GM18951 (cell line): ENCODE measurements around the gene CCDC137.

ENCODE experiments used
- POLR2A ChIP-seq: IDR thresholded peaks from 4 replicates; pipeline ENCODE4 v1.6.1; 2011; ENCODE audit warnings: mild to moderate bottlenecking; ENCODE audit not compliant: insufficient read length, insufficient read depth; ENCODE audit errors: extremely low read depth
- in situ Hi-C: fragments of 300-500 bp; cut with MboI; formaldehyde crosslinking; loops from one replicate; pipeline ENCODE4 v1.12.0; 2022; ENCODE audit warnings: low sequenced_read_pairs, mixed read lengths, inconsistent platforms; ENCODE audit not compliant: unreplicated experiment

Gene CCDC137

GRCh38 chr17:81681672-81682071 lies 15.1 kb downstream of the CCDC137 start:
- no peak for TF ChIP-seq POLR2A
- in situ Hi-C loops, result no loop called here

GRCh38 chr17:81682565-81683207 lies 16.1 kb downstream of the CCDC137 start:
- in situ Hi-C loops, result no loop called here
- TF ChIP-seq POLR2A, result no peak

DNA sequence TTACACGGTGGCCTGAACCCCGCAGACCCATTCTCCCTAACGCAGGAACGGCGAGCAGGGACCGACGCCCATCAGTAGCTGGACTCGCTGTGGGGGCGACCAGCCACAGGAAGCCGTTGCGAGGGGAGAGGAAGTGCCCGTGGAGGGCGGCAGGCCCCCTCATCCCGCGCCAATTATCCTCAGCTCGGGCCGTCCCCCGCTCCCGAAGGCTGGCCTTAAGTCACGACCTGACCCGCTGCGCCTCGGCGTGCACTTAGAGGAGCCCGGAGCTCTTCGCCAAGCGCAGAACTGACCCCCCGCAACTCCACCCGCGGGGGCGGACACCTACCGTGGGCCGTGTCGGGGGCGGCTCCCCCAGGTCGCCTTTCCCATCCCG lies 16.7 kb downstream of the CCDC137 start:
- in situ Hi-C loops, result no loop called here
- TF ChIP-seq POLR2A, result no peak

GRCh38 chr17:81683584-81684441 lies 17.3 kb downstream of the CCDC137 start, which contains the start of the genes ARL16 and HGS:
Gene ARL16 (minus strand): TSS chr17:81683797. CDS start chr17:81683753, 44 bp downstream.
Gene HGS (plus strand): TSS chr17:81684011. CDS start chr17:81684067, 56 bp downstream.
- in situ Hi-C loops, result no loop called here
- peak; percentile 77 for TF ChIP-seq POLR2A

DNA sequence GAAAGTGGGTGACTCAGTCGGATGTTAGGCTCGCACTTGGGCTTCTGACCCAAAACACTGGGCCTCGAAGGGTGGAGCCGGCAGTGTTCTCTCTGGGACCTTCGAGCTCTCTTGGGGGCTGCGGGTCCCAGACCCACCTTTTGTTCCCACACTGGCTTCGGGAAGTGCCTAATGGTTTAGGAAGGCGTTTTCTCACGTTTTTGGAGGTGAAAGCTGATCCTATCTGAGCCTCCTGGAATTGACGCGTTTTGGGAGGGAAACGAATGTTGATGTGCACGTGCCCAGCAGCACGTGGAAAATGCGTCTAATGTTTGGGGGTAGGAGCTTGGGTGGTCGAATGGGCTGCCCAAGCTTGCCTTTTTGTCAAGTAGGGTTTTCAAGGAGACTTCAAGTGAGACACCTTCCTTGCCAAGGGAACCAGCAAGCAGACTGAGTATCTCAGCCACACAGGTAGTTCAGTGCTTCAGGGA lies 17.9 kb downstream of the CCDC137 start:
- TF ChIP-seq POLR2A, result no peak
- in situ Hi-C loops, result no loop called here

GRCh38 chr17:81685108-81685507 lies 18.6 kb downstream of the CCDC137 start:
- in situ Hi-C loops, result no loop called here

DNA sequence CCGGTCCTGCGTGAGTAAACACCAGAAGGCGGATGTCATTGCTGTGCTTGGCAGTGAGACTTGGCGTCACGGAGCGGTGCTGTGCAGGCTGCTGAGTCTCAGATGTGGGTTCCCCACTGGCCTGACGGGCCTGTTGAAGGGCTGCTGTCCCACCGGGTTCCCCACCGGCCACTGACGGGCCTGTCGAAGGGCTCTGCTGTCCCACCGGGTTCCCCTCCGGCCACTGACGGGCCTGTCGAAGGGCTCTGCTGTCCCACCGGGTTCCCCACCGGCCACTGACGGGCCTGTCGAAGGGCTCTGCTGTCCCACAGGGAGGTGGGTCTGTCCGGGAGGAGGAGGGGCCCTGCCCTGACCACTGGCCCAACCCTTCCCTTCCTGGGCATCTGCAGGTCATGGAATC lies 20.1 kb downstream of the CCDC137 start:
- in situ Hi-C loops, result no loop called here
- no peak for TF ChIP-seq POLR2A

More at GRCh38 chr17:81685108-81685507, 18.6 kb downstream of the CCDC137 start:
- no peak for TF ChIP-seq POLR2A

DNA sequence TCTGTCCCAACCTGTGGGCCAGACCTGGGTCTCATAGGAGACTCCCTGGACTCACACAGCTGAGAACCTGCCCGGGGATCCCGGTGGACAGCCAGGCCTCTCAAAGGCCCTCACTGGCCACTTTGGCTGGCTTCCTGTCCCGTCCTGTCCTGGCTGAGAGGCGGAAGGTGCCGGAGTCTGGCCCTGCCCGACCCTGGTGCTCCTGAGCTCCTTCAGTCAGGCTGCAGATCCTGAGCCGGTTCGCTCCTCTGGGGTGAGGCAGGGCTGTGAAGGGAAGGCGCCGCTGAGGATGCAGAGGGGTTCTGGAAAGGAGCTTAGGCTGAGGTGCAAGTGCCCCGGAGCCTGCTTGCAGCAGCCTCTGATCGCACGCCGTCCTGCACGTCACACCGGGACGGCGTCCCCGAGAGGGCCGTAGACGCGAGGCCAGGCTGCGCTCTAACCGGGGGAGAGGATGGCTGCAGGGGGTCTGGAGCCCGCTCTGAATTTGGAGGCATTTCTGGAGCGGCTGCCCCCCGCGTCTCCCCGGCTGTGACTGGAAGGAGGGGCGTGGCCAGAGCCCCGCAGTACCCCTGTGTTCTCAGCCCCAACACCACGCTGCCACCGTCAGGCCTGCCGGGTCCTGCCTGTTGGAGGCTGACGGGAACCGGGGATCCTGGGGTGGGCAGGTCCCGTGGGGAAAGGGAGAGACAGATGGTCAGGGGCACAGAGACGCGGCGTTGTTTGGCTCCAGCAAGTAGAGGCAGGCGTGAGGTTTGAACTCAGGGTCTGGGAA lies 21.4 kb downstream of the CCDC137 start:
- no peak for TF ChIP-seq POLR2A
- in situ Hi-C loops, result no loop called here

DNA sequence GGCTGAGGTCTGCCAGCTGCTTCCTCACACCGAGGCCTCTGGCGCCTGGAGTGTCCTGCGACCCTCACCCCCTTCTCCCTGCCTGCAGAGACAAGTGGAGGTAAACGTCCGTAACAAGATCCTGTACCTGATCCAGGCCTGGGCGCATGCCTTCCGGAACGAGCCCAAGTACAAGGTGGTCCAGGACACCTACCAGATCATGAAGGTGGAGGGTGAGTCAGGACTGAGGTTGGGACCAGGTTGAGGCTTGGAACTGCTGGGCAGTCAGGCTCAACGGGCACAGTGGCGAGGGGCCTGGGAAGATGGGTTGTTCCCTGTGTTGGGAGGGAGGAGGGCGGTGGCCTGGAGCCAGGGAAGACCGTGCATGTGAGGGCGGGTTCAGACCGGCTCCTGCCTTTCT lies 22.1 kb downstream of the CCDC137 start:
- TF ChIP-seq POLR2A, result no peak
- in situ Hi-C loops, result no loop called here

DNA sequence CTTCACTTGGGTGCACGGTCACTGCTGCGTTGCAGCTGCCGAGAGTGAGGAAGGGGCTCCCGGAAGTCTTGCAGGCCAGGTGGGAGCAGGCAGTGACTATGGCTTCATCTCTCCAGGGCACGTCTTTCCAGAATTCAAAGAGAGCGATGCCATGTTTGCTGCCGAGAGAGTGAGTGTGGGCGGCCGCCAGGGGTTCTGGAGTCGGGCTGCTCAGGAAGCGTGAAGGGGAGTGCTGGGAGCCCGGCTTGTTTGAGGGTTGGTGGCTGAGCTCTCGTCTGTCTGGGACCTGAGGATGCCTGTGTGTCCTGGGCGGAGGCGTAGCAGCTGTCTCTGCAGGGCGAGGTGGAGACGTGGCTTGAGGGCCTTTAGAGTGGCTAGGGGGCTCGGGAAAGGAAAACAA lies 23.5 kb downstream of the CCDC137 start:
- TF ChIP-seq POLR2A, result no peak
- in situ Hi-C loops, result no loop called here

GRCh38 chr17:81690549-81690948 lies 24.0 kb downstream of the CCDC137 start:
- TF ChIP-seq POLR2A, result no peak
- in situ Hi-C loops, result no loop called here

DNA sequence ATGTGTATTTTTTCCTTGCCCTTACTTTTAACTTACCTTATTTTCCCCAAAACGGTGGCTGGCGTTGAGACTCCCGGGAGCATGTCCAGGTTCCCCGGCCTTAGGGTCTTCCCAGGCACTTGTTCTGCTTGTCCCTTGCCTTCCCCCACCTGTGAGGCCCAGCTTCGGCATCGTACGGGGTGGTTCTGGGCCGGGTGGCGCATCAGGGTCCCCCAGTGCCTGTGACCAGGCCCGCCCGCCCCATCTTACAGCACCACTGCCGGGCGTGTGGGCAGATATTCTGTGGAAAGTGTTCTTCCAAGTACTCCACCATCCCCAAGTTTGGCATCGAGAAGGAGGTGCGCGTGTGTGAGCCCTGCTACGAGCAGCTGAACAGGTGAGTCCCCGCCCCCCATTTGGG lies 24.7 kb downstream of the CCDC137 start:
- in situ Hi-C loops, result no loop called here

DNA sequence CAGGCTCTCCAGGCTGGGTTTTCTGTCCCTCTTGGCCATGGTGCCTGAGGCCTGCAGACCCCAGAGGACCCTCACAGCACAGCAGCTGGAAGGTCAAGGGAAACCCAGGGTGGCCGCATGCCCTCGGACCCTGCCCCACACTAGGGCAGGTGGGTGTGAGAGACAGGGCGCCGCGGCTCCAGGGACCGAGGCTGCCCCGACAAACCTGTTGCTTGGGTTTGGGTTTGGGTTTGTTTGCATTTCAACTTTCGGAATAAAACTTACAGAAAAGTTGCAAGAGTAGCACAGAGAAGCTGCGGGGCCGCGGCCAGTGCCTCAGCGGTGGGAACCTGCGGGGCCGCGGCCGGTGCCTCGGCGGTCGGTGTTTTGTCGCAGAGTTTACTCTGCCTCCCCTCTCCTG lies 25.1 kb downstream of the CCDC137 start:
- in situ Hi-C loops, result no loop called here
- no peak for TF ChIP-seq POLR2A

More for the DNA sequence above, 24.7 kb downstream of the CCDC137 start:
- TF ChIP-seq POLR2A, result no peak

- in situ Hi-C loops, result no loop called here
- TF ChIP-seq POLR2A, result no peak
Measured at GRCh38 chr17:81693509-81694210, 27.1 kb downstream of the CCDC137 start.
